Hematopoietic multipotent progenitor cell treated with erythropoietin and hydrocortisone succinate and interleukin-3 and kit ligand, for 4 days (in vitro differentiated cells): ENCODE results near the gene ARMC5.

Experiments used
- DNase-seq: peaks from one replicate; pipeline ENCODE4 v3.0.0-alpha.2; 2015

Gene ARMC5

DNA sequence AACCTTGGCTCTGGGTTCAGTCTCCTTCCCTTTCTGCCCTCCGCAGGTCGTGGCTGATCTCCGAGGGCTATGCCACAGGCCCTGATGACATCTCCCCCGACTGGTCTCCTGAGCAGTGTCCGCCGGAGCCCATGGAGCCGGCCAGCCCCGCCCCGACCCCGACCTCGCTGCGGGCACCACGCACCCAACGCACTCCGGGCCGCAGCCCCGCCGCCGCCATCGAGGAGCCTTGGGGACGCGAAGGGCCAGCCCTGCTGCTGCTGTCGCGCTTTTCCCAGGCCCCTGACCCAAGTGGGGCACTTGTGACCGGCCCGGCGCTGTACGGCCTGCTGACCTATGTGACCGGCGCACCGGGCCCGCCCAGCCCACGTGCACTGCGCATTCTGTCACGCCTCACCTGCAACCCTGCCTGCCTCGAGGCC is 5.1 kb downstream of the ARMC5 start:
- DNase-seq, result no peak

DNA sequence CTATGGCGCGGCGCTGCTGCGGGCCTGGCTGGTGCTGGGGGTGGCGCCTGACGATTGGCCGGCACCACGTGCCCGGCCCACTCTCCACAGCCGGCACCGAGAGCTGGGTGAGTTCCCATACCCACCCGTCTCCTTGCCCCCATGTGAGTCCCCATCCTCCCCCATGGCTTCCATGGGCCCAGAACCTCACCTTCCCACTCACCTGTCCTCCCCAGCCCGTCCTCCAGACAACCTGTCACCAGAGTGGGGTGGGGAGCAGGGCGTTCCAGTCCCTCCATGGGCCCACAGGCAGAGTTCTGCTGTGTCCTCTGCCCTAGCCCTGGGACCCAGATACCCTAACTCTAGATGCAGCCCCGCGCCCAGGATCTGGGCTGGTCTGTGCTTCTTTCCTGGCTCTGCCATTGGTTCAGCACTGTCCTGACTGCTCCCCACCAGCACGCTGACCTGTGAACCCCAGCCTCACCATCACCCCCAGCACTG is 5.5 kb downstream of the ARMC5 start:
- no peak for DNase-seq

DNA sequence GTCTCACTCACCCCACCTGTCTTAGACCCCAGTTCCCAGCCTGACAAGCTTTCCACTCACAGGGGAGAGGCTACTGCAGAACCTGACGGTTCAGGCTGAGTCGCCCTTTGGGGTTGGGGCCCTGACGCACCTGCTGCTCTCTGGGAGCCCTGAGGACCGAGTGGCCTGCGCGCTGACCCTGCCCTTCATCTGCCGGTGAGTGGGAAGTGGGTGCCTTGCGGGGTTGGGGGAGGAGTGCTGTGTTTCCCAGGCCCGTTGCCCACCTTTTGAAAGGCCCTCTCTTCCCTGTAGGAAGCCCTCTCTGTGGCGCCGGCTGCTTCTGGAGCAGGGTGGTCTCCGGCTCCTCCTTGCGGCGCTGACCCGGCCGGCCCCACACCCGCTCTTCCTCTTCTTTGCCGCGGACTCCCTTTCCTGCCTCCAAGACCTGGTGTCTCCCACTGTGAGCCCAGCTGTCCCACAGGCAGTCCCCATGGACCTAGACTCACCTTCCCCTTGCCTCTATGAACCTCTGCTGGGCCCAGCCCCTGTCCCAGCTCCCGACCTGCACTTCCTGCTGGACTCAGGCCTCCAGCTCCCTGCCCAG is 6.6 kb downstream of the ARMC5 start:
- no peak for DNase-seq

- no peak for DNase-seq
These were observed 7.1 kb downstream of the ARMC5 start for GRCh38 chr16:31466381-31466841.

DNA sequence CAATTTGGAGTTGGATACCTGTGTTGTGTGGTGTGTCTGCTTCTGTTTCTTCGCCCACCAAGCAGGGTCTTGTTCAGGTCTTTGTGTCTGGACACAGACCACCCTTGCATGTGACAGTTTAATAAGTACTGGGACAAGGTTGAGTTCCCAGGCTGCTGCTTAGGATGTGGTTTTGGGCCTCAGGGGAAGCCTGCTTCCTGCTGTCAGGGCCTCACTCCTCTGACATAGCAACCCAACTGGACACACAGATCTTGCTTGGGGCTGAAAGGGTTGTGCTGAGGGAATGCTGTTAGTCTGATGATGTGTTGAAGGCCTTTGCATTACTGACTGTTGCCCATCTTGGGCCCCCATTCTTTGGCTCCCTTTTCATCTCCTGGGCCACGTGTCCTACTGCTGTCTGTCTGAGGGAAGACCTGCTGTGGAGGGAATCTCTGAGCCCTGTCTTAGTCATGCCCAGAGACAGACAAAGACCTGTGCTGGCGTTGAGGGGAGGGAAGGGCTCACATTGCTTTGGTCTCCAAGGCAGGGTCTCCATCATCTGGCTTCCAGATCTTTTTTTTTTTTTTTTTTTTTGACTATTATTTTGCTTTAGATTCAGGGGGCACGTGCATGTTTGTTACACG is 8.0 kb downstream of the ARMC5 start:
- peak; percentile 62 for DNase-seq

GRCh38 chr16:31467858-31468257 is 8.6 kb downstream of the ARMC5 start:
- DNase-seq, result no peak

DNA sequence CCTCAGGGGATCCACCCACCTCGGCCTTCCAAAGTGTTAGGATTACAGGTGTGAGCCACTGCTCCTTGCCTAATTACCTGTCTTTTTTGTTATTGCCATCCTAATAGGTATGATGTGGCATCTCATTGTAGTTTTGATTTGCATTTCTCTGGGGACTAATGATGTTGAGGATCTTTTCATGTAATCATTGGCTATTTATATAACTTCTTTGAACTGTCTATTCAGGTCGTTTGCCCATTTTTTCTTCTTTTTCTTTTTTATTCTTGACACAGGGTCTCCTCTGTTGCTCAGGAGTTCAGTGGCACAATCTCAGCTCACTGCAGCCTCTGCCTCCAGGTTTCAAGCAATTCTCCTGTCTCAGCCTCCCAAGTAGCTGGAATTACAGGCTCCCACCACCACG is 11.3 kb downstream of the ARMC5 start:
- no peak for DNase-seq

DNA sequence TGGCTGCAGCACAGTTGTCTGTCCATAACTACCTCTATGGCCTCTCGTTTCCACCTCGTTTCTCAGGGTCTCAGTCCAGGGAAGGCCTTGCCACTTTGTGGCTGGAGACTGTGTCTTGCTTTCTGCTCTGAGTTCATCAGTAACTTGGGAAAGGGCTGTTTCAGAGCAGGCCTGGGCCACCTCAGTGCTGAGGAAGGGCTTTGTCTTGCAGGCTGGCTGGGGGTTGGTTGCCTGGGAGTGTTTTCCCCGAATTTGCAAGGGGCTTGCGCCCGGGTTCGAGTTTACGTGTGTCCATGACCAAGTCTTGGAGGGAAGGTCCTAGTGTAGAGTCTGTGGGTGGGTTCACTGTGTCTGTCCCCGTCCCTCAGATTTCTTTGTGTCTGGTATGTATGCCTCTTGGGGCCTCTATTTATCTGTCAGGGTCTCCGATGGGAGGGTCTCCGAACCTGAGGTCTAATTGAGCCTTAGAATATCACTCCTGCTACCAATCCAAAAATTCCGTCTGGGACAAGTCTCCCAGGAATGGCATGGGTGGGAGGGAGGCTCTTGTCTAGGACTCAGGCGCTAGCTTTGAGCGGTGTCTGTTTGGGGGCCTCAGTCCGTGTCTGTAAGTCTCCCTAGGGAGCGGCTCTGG is 12.1 kb downstream of the ARMC5 start:
- no peak for DNase-seq

- DNase-seq, result peak; percentile 52
These were observed 12.8 kb downstream of the ARMC5 start, which contains the start of gene TGFB1I1 for GRCh38 chr16:31471875-31472708. TGFB1I1 (plus strand) TSS chr16:31472152; CDS start chr16:31472189, 37 bp downstream.

- DNase-seq, result peak; percentile 86
These were observed 13.5 kb downstream of the ARMC5 start for GRCh38 chr16:31472709-31473203.

- DNase-seq, result no peak
These were observed 14.1 kb downstream of the ARMC5 start for GRCh38 chr16:31473264-31473984.

- peak; percentile 43 for DNase-seq
These were observed 14.9 kb downstream of the ARMC5 start for GRCh38 chr16:31474173-31474714.

- no peak for DNase-seq
These were observed 15.8 kb downstream of the ARMC5 start for GRCh38 chr16:31474773-31475738.

- peak; percentile 51 for DNase-seq
These were observed 16.6 kb downstream of the ARMC5 start for GRCh38 chr16:31475946-31476302.

GRCh38 chr16:31476303-31477219 is 17.3 kb downstream of the ARMC5 start:
- peak; percentile 93 for DNase-seq

DNA sequence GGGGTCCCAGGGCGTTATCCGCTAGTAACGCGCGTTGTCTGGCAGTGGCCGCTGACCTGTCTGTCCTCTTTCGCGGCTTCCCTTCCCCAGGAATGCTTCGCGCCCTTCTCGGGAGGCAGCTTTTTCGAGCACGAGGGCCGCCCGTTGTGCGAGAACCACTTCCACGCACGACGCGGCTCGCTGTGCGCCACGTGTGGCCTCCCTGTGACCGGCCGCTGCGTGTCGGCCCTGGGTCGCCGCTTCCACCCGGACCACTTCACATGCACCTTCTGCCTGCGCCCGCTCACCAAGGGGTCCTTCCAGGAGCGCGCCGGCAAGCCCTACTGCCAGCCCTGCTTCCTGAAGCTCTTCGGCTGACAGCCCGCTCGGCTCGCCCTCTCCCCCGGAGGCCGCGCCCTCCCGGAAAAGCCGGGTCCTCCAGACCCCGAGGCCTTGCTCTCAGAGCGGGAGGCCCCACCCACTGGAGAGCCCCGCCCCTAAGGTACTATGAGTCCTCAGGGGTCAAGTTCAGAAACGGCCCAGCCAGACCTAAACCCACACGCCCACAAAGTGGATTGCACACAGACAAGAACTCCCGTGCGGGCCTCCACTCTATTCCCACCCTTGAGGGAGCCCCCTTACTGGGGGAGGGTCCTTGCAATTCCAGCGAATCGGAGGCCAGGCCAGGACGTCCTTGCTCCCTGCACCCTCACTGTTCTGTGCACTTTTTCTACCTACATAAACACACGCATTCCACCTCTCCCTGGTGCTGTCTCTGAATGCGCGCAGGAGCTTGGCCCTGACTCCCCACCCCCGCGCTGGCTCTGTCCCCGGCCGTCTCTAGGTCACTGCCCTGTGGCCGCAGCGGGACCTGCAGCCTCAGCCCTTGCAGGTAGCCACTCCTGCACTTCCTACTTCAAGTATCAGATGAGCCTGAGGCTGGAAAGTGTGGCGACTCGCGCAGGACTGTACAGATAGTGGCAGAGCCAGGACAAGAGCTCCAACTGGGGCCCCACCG is 18.2 kb downstream of the ARMC5 start:
- peak; percentile 89 for DNase-seq

DNA sequence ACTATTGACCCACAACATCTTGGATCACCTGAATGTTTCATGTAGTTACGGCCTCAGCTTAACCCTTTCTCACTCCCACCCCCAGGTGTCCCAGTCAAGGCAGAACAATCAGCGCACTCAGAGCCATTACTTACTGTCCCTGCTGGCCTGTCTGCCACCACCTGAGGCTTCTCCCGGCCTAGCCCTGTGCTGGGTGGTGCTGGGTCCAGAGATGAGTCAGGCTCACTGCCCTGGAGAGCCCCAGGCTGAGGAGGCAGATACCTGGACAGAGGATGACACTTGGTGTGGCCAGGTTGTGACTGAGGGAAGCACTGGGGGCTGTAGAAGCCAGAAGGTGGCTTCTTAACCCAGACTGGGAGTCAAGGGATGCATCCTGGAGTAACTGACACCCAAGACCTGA is 19.7 kb downstream of the ARMC5 start:
- DNase-seq, result no peak

GRCh38 chr16:31479751-31480150 is 20.4 kb downstream of the ARMC5 start:
- DNase-seq, result no peak
